ENCODE measurements around the gene GPHB5.

The GPHB5 gene

DNA sequence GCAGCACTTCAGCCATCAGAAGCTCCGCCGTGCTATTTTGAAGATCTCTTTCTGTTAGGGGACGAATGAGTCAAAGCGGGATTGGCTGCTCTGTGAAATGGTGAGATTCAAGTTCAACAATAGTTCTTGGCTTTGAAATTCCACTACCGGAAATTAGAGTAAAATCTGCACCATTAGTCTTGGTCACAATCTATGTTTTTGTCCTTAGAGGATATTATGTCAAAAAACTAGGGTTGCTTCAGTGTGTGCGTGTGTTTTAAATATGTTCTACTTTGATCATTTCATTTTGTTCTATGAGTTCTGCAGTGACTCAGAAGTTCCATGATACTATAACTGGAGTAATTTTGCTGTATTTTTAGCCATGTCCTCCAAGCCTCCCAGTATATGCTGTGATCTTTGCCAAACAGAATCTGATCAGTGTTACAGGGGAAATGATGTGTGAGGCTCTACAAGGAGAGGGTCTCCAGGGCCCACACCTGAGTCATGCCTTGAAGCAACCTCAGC, 22.6 kb downstream of the GPHB5 start:
- no peak for TF ChIP-seq CTCF (IDR thresholded peaks at IDR 0.05; ENCODE audit: control insufficient read depth, extremely low read depth, insufficient read depth)
- no peak overlapping the region for H3K4me3 ChIP-seq (ENCODE audit: low read depth, low read length)
- DNase-seq (ENCODE audit: low read depth), result no peak

DNA sequence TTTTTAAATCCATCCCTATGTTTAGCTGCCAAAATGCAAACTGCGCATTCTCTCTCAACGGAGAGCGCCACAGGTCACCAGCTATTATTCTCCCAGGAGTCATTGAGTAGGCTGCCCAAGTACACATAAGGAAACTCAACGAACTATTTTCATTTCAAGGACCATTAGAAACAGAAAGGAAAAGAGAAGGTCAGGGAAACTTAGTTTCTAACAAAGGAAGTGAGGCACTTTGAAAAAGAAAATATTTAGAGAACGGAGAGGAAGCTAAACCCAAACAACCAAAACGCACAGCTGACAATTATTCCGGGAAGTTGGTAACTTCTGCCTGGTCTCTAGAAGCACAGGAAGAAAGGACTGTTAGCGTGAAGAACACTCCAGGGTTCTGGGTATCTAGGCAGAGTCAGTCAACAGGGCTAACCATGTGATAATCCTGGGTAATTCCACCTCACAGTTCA, 23.5 kb downstream of the GPHB5 start:
- no peak for TF ChIP-seq CTCF (IDR thresholded peaks at IDR 0.05; ENCODE audit: control insufficient read depth, extremely low read depth, insufficient read depth)
- no peak overlapping the region for H3K4me3 ChIP-seq (ENCODE audit: low read depth, low read length)
- no peak for DNase-seq (ENCODE audit: low read depth)

GRCh38 chr14:63292805-63293204, 25.9 kb downstream of the GPHB5 start:
- no peak overlapping the region for H3K4me3 ChIP-seq (ENCODE audit: low read depth, low read length)
- TF ChIP-seq CTCF (IDR thresholded peaks at IDR 0.05; ENCODE audit: control insufficient read depth, extremely low read depth, insufficient read depth), result no peak

DNA sequence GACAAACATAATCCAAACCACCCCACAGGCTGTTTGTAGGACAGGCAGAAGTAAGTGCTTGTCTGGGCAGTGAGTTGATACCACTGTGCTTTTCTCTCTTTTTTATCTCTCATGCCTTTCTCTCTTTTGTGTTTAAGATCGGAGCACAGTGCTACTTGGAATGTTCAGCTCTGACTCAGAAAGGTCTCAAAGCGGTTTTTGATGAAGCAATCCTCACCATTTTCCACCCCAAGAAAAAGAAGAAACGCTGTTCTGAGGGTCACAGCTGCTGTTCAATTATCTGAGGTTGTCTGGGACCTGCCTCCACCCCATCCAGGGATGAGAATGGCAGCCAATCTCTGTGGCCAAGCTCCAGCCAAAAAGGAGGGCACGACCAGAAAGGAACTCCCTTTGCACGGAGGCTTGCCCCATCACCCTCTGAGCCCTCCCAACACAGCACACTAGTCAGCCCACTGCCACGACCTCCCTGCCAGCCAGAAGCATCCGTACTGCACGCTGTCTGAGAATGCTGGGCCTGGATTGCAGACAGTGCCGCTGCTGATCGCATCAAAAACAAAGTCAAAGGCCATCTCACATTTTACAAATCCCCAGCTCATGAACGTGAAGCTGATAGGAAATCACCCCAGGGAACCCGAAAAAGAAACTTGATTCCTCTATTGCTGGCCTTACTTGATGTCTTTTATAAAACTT, 27.8 kb downstream of the GPHB5 start:
- no peak overlapping the region for H3K4me3 ChIP-seq (ENCODE audit: low read depth, low read length)
- TF ChIP-seq CTCF (IDR thresholded peaks at IDR 0.05; ENCODE audit: control insufficient read depth, extremely low read depth, insufficient read depth), result no peak
- no peak for DNase-seq (ENCODE audit: low read depth)

More at GRCh38 chr14:63292805-63293204, 25.9 kb downstream of the GPHB5 start:
- DNase-seq (ENCODE audit: low read depth), result no peak

- no peak for TF ChIP-seq CTCF (IDR thresholded peaks at IDR 0.05; ENCODE audit: control insufficient read depth, extremely low read depth, insufficient read depth)
- H3K4me3 ChIP-seq (ENCODE audit: low read depth, low read length), result no peak overlapping the region
- DNase-seq (ENCODE audit: low read depth), result no peak
Observed at GRCh38 chr14:63288853-63289252, 29.9 kb downstream of the GPHB5 start.

DNA sequence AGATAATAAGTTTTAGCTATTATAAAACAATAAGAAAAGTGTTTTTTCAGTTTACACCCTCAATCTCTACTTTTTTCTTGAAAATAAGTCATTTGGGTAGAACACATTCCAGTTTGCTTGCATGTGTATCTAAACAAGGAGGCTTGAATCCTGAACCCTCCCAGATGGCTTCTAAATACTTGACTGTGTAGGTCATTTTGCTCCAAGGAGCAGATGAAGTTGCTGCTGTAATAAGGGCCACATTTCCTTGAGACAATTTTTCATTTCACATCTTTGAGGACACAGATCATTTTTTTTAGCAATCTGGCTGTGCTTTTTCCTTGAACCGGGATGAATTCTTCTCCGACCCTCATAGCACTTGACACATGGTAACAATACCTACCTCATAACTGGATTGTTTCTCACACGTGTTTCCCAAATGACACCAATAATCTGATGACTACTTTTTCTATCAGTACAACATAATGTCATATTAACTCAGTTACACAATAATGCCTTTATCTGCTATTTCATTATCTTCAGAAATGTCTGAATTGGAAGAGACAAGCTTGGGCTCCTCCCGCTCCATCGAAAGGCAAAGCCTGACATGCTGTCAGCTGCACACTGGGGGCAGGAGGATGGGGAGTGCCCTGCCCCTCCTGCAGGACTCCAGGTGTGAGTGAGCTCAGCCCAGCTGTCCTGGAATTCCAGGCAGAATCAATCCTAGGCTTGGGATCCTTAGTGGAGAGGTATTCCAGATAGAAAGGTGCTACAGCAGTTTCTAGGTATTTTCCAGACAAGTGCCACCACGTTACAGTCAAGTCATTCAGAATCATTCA, 30.9 kb downstream of the GPHB5 start:
- no peak for TF ChIP-seq CTCF (IDR thresholded peaks at IDR 0.05; ENCODE audit: control insufficient read depth, extremely low read depth, insufficient read depth)

More for the DNA sequence above, 30.9 kb downstream of the GPHB5 start:
- no peak for DNase-seq (ENCODE audit: low read depth)
- H3K4me3 ChIP-seq (ENCODE audit: low read depth, low read length), result no peak overlapping the region

All from LNCaP clone FGC (cell line).